Choroid plexus epithelial cell (primary cell): ENCODE results near the gene SYNGAP1.
"Not testable (repeated sequence)": the region's sequence is repeated elsewhere in the genome, so short reads cannot be mapped to it uniquely, and the experiment has no call there.

Experiments
- DNase-seq: peaks from one replicate; pipeline ENCODE4 v3.0.0-alpha.2; 2010; ENCODE audit warnings: low read depth
- H3K4me3 ChIP-seq: 2 replicates; pipeline ENCODE4 v1.5.1; 2011; ENCODE audit warnings: low read depth, mild to moderate bottlenecking, control low read depth, low read length, moderate library complexity
- CTCF ChIP-seq: conservative IDR thresholded peaks from 2 replicates; pipeline ENCODE4 v1.5.1; 2011; ENCODE audit warnings: low read depth, mild to moderate bottlenecking, control low read depth, inconsistent platforms, low read length, moderate library complexity

Gene SYNGAP1

GRCh38 chr6:33459226-33459625 lies 39.4 kb downstream of the SYNGAP1 start:
- TF ChIP-seq CTCF, result no peak
- H3K4me3 ChIP-seq, result no peak overlapping the region
- DNase-seq, result no peak

- H3K4me3 ChIP-seq, result no peak overlapping the region
- no peak for DNase-seq
- TF ChIP-seq CTCF, result no peak
These were observed 46.3 kb downstream of the SYNGAP1 start for GRCh38 chr6:33466075-33466735.

GRCh38 chr6:33467091-33467490 lies 47.2 kb downstream of the SYNGAP1 start:
- H3K4me3 ChIP-seq, result no peak overlapping the region
- DNase-seq, result no peak
- TF ChIP-seq CTCF, result no peak

- TF ChIP-seq CTCF, result no peak
- DNase-seq, result no peak
- no peak overlapping the region for H3K4me3 ChIP-seq
These were observed 49.8 kb downstream of the SYNGAP1 start for GRCh38 chr6:33469661-33470060.

GRCh38 chr6:33477864-33478263 lies 58.0 kb downstream of the SYNGAP1 start:
- H3K4me3 ChIP-seq, result no peak overlapping the region
- no peak for DNase-seq
- no peak for TF ChIP-seq CTCF

- no peak for TF ChIP-seq CTCF
- no peak overlapping the region for H3K4me3 ChIP-seq
- DNase-seq, result no peak
These were observed 61.3 kb downstream of the SYNGAP1 start for GRCh38 chr6:33481192-33481591.

- DNase-seq, result not testable (repeated sequence)
These were observed 62.8 kb downstream of the SYNGAP1 start for GRCh38 chr6:33482620-33483019.

More at GRCh38 chr6:33482620-33483019, 62.8 kb downstream of the SYNGAP1 start:
- H3K4me3 ChIP-seq, result not testable (repeated sequence)
